Nucleus accumbens (tissue), 56 donors: ENCODE measurements around the gene ZFAND4.
"Not testable (repeated sequence)": the region's sequence is repeated elsewhere in the genome, so short reads cannot be mapped to it uniquely, and the experiment has no call there.

ENCODE experiments used
- DNase-seq, 56 donors: peaks; one replicate each; lab custom pipeline; 2025; lab: John Stamatoyannopoulos, UW

The ZFAND4 gene

DNA sequence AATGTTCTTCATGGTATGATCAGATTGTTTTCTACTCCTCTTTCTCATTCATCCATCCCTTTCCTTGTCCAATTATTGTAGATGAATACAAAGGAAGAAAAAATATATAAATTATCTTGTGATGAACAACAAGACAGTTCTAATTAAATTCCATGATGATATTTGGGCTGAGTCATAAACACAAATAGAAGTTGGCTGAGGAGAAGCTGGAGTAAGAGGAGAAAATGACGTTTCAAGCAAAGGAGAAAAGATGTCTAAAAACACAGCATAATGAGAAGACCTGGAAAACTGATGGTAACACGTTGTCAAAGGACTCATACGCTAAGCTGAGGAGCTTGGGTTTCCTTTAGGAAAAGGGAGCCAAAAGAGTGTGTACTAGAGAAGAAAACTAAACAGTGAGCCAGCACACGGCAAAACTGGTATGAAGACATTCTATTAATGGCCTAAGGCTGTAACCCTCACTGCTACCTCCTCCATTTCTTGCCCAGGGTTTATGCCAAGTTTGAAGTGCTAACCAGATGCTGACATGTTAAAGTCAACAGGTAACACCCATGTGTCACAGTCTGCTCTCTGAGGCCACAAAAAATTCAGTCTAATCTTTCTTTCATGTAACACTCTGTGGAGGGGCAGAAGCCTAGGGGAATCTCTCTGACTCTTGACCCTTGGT, 26.1 kb downstream of the ZFAND4 start:
- no peak for DNase-seq

DNA sequence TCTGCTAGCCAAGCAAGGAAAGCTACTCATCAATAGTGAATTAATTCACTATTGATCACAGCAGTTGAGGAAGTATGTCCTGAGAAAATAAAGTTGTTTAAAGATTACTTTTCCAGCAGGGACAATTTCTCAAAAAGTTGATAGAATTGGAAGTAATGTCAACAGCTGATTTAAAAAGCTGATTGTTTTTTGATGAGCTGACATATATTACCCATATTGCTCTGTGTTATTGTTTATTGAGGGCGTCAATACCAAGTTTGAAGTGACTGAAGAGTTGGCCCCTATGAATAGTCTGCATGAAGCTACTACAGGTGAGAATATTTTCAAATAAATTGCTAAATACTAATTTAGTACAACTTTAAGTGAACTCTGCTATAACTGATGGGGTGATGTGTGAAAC, 28.0 kb downstream of the ZFAND4 start:
- no peak for DNase-seq

DNA sequence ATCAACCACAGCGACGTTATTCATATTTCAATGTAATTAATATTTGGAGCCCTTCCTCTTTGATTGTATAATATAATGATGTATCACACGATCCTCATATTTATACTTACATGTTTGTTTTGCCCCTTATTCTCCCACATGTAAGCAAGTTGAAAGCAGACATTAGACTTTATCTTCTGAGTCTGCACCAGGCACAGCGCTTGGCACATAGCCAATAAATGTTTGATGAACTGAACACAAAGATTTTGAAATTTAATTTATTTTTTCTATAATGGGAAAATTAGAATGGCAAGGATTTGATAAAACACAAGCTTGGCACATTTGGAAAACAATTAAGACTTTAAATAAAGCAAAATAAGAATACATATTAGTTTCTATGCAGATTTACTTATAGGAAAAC, 31.6 kb downstream of the ZFAND4 start:
- DNase-seq, result no peak

DNA sequence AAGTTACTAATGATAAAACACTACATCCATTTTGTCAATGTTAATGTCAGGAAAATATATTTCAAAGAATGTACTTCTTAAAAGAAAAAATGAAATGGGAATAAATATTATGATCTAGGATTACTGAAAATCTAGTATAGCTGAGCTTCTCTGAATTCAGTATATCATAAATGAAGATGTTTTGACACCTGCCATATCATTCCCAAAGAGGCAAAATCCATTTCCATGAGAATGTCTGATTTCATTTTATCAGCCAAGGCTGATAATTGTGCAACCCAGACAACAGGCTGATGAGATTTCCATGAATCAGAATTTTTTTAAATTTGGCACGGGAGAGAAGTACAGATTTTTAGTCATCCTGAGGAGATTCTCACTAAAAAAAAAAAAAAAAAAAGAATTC, 32.5 kb downstream of the ZFAND4 start:
- no peak for DNase-seq

DNA sequence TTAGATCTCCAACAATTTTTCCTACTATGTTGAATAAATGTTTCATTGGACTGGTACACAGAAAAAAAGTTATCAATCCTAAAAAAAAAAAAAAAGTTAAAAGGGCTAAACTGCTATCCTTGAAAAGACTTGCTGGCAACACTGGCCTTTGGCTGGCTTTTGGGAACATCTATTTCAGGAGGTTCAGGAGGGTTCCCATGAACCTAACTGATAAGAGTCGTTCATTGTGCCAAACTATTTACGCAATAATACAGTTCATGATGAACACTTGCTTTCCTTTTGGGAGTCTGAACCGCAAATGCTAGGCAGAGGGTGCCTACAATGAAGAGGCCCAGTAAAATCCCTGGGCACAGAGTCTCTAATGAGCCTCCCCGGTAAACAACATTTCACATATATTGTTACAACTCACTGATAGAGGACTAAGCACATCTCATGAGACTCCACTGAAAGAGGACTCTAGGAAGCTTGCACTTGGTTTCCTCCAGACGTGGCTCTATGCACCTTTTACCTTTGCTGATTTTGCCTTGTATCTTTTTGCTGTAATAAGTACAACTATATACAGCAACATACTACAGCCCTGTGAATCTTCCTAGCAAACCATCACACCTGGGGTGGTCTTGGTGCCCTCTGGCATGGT, 45.0 kb downstream of the ZFAND4 start:
- DNase-seq, result no peak

DNA sequence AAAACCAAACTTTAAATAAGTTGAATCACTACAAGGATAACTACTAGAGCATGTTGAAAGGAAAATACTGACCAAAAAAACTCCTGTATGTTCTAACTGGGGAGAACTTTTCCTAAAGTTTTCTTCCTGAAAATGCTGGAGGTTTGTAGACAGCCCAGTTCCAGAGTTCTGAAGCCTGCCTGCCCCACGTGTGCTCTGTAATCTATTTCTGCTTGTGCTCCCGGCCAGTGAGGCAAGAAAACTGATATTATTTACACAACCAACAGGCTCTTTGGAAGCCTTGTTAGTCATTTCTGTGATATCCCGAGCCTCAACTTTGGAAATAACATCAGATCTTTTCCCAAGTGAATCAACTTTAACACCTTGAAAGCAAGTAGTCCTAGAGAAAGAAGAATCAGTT, 46.7 kb downstream of the ZFAND4 start:
- DNase-seq, result no peak

DNA sequence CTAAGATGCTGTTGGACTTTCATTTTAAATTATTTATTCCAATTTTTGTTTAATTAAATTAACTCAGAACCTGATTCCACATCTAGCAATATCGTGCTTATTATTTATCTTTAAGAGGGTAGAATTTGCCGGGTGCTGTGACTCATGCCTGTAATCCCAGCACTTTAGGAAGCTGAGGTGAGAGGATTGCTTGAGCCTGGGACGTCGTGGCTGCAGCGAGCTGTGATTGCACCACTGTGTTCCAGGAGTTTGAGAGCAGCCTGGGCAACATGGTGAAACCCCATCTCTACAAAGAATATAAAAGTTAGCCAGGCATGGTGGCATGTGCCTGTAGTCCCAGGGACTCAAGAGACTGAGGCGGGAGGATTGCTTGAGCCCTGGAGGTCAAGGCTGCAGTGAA, 47.8 kb downstream of the ZFAND4 start:
- DNase-seq, result no peak

DNA sequence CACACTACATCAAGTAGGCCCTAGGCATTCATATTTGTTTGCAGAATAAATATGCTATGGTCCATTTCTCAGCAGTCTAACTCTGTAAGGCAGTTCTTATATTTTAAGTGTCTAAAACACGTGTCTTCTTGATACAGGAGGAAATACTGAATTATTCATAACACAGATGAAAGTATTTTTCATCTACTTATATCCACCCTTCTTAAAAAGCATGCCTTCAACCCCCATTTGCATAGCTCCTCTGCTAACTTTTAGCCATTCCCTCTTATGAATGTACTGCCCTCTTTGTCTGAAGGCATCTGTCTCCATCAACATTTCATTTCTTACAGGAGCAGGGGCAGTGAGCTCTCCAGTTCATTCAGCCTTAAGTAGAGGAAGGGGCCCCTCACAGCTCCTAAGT, 57.7 kb downstream of the ZFAND4 start:
- DNase-seq, result no peak

DNA sequence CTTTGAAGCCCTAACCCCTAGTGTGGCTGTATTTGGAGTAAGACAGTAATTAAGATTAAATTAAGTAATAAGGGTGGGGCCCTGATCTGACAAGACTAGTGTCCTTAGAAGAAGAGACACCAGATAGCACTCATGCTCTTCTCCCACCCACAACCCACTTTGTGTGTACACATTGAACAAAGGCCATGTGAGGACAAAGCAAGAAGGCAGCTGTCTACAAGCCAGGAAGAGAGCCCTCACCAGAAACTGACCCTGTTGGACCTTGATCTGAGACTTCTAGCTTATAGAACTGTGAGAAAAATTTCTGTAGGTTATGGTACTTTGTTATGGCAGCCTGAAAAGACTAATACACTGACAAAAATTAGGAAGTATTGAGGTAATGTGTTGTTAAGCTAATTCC, 59.8 kb downstream of the ZFAND4 start:
- no peak for DNase-seq

DNA sequence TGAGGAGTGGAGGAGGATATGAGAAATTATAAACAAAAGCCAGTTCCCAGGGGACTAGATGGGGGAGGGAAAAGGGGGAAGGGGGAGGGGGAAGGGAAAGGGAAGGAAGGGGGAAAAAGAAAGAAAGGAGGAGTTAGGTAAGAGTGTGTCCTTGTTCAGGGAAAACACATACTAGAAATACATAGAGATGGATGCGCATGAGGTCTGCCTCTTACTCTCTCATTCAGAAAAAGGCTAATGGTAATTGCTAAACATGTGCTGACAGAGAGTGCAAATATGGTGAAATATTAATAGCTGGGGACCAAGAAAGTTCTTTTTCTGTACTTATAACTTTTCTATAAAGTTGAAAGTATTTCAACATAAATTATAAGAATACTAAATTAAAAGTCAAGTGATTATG, 64.5 kb downstream of the ZFAND4 start:
- no peak for DNase-seq

DNA sequence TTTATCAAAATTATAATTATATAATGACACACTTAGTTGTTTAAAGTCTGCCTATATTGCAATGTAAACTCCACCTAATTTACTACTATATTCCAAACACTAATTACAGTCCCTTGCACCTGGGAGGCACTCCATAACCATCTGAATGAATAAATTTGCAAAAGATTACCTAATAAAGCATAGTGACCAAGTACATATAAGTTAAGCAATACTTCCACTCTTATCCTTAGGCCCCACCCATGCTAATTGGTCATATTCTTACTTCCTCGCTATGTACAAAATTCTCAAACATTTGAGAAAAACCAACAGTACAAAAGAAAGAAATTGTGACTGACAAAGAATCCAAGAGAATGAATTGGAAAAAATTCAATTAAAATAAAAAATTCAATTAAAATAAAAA, 65.3 kb downstream of the ZFAND4 start:
- DNase-seq, result no peak

DNA sequence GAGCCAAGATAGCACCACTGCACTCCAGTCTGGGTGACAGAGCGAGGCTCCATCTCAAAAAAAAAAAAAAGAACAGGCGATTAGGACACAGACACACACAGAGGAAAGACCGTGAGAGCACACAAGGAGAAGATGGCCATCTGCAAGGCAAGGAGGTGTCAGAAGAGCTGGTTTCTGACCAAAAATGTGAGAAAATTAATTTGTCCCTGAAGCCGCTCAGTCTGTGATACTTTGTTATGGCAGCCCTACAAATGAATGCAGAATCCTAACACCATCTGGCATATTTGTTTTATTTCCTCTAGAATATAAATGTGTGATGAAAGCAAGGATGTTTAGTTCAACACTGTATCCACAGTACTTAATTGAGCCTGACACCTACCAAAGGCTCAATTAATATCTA, 69.7 kb downstream of the ZFAND4 start:
- no peak for DNase-seq

DNA sequence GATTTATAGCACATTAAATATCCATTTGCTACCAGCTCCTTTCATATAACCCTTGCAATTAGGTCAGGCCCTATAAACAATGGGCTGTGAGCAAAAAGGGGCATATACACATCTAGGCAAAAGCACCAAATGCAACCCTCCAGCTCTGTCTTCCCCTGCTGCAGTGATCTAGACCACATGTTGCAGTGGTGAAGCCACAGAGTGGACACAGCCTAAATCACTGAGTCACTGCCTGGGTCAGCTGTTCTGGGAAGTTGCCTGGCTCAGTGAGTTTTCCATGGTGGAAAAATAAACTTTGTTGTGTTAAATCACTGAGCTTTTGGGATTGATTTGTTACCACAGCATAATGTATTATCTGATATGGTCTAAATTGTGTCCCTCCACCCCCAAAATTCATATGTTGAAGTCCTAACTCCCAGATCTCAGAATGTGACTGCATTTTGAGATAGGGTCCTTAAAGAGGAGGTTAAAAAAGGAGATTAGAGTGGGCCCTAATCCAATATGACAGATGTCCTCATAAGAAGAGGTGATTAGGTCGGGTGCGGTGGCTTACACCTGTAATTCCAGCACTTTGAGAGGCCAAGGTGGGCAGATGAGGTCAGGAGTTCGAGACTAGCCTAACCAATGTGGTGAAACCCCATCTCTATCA, 70.4 kb downstream of the ZFAND4 start:
- no peak for DNase-seq

DNA sequence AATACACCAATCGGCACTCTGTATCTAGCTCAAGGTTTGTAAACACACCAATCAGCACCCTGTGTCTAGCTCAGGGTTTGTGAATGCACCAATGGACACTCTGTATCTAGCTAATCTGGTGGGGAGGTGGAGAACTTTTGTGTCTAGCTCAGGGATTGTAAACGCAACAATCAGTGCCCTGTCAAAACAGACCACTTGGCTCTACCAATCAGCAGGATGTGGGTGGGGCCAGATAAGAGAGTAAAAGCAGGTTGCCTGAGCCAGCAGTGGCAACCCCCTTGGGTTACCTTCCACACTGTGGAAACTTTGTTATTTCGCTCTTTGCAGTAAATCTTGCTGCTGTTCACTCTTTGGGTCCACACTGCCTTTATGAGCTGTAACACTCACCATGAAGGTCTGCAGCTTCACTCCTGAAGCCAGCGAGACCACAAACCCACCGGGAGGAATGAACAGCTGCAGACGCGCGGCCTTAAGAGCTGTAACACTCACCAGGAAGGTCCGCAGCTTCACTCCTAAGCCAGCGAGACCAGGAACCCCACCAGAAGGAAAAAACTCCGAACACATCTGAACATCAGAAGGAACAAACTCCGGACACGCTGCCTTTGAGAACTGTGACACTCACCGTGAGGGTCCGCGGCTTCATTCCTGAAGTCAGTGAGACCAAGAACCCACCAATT, 71.2 kb downstream of the ZFAND4 start:
- DNase-seq, result not testable (repeated sequence)

DNA sequence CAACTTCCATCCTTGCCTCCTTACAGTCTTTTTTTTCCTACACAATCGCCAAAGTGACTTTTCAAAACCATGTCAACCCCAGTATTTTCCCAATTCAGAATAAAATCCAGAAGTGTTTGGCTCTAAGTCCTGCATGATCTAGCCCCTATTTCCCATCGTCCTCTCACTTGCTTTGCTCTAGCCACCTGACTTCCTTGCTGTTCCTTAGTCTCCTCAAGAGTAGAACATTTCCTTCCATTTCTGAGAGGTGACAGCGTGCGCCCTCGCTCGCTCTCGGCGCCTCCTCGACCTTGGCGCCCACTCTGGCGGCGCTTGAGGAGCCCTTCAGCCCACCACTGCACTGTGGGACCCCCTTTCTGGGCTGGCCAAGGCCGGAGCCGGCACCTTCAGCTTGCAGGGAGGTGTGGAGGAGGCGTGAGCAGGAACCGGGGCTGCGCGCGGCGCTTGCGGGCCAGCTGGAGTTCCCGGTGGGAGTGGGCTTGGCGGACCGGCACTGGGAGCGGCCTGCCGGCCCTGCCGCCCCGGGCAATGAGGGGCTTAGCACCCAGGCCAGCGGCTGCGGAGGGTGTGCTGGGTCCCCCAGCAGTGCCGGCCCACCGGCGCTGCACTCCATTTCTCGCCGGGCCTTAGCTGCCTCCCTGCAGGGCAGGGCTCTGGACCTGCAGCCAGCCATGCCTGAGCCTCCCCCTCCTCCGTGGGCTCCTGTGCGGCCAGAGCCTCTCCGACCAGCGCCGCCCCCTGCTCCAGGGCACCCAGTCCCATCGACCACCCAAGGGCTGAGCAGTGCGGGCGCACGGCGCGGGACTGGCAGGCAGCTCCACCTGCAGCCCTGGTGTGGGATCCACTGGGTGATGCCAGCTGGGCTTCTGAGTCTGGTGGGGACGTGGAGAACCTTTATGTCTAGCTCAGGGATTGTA, 72.0 kb downstream of the ZFAND4 start:
- not testable (repeated sequence) for DNase-seq

DNA sequence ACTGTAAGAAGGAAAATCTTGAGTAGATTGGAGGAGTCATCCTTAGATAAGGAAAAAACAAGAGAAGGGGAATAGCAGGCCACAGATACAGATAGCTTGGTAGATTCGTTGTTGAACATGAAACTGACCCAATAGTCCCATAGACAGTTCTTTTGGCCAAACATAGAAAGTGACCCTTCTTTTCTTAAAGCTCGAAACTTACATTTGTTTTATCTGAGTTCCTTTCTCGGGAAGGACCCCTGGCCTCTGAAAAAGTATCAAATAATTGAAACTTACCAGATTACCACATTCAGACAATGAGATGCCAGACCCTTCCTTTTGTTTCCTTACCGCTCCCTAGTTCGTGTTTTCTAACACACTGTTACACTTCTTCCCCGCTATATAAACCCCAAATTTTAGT, 72.9 kb downstream of the ZFAND4 start:
- DNase-seq, result no peak

DNA sequence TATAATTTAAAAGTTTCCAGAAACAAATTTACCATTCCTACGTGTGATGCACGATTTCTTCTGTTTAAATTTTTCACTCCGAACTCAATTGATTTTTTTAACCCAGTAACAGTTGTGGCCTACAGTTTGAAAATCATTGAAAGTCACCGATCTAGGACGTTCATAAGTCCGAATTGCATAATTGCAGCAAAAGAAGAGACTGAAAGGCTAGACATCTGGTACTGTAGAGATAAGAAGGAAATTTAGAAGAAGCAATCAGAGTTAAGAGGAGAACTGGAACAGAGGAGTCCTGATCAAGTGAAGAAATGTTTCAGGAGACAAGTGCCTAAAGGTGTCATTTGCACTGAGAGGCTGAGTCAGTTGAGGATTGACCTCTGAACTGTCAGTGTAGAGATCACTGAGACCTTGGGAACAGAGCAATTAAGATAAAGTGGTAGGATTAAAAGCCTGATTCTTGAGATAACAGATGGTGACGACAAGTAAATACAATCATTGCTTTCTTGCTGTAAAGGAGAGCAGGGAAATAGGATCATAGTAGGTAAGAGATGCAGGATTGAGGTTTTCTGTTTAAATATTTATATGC, 73.5 kb downstream of the ZFAND4 start:
- no peak for DNase-seq

DNA sequence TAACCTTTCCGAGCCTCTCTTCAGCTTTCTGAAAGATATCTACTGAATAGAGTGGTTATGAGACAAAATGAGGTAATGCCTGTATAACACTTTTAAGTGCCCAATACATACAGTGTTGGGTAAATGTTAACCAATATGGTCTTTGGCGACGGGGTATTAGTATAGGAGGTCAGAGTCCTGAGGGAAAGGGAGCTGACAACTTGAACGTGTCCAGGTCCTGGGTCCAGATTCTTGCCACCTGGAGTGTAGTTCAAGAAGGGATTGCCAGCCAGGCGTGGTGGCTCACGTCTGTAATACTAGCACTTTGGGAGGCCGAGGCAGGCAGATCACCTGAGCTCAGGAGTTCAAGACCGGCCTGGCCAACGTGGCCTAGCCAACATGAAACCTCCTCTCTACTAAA, 76.0 kb downstream of the ZFAND4 start:
- no peak for DNase-seq

DNA sequence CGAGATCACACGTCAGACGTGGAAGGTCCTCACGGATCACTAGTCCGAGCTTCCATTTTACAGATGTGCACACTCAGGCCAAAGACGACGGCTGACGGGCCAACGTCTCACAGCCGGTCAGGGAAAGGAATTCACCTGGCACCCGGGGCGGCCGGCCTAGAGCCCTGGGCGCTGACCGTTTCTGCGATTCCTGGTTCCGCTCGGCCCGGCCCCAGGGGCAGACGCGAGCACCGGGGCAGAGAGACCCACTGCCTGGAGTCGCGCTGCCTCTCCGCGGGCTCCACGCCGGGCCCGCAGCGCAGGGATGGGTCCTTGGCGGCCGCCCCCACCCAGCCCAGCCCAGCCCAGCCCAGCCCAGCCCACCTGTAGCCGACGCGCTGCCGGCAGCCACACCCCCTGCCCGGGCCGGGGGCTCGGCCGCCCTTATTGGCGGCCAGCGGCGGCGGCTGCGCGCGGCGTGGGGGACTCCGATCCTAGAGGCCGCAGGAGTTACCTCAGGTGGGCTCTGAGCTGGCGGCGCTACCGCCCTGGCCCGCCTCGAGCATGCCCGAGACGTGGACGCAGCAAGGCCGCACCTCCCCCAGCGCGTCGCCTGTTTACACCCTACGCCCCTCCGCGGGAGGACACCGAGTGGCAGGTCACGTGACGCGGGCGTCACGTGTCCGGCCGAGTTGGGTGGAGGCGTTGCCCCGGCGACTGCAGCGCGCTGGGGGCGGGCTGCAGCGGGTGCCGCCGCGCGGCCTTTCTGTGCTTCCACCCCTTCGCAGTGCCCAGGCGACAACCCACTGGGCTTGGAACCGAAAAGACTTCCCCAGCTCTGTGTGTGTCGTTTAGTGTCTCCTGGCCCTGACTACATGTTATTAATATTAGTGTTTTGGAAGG, 78.1 kb downstream of the ZFAND4 start:
- peak in 55 of 56 donors; percentile 22 to 95 (median 85) for DNase-seq
